Right lobe of liver (tissue), 6 donors: Measurements from ENCODE around the gene PDCD10. TPM values are rescaled to one million over a fixed set of nuclear protein-coding genes. Genes with fewer than 3 reads are reported as not detected.

Source experiments
- ATAC-seq, 4 donors: fragments of 200-7000 bp; cut with Tn5 transposase; one replicate each; pipeline ENCODE4 v1.9.1; 2020; ENCODE audit warnings: mild to moderate bottlenecking in 4 of 4, moderate library complexity in 4 of 4
- DNase-seq, 3 donors: peaks; one replicate each; pipeline ENCODE4 v3.0.0-alpha.2; 2020
- H3K27ac ChIP-seq, 3 donors: fragments of 200-600 bp; one replicate each; pipeline ENCODE4 v1.8.0; 2022
- H3K27me3 ChIP-seq, 2 donors: fragments of 200-600 bp; one replicate each; pipeline ENCODE4 v1.8.0; 2022
- H3K36me3 ChIP-seq, 4 donors: fragments of 200-600 bp; sonication (generic) in 1 of 4; one replicate each; pipeline versions ENCODE4 v1.5.1 to v1.8.0; 2017 to 2022; ENCODE audit warnings: control low read depth in 1 of 4
- H3K4me1 ChIP-seq, 4 donors: fragments of 200-600 bp; sonication (generic) in 1 of 4; one replicate each; pipeline versions ENCODE4 v1.5.1 to v1.8.0; 2017 to 2022; ENCODE audit warnings: control low read depth in 1 of 4
- H3K4me3 ChIP-seq, 3 donors: fragments of 200-600 bp; one replicate each; pipeline ENCODE4 v1.8.0; 2022
- H3K9me3 ChIP-seq, 4 donors: fragments of 200-600 bp; sonication (generic) in 1 of 4; one replicate each; pipeline versions ENCODE4 v1.5.1 to v1.8.0; 2017 to 2022; ENCODE audit warnings: control low read depth in 1 of 4
- POLR2A ChIP-seq: fragments of 450-650 bp; IDR thresholded peaks from one replicate; pipeline ENCODE4 v1.6.1; 2017; ENCODE audit warnings: antibody characterized with exemption, mild to moderate bottlenecking
- WGBS: methylation state at CpG from one replicate; pipeline ENCODE4 v1.1.6; 2018; ENCODE audit warnings: low coverage, low lambda C conversion rate; ENCODE audit not compliant: insufficient coverage; ENCODE audit errors: missing lambda C conversion rate; 5-methylcytosine and 5-hydroxymethylcytosine counted together
- intact Hi-C, 2 donors: fragments of 100-400 bp; cut with DNase I; formaldehyde crosslinking; loops; one replicate each; pipeline versions ENCODE4 v1.11.2 to v1.14.1; 2022
- total RNA-seq, 6 experiments: library from RNA; depleted of rRNA in 2 of 6; stranded (reverse); fragments of >200 nt in 2 of 6; fragmentation: NEBNext Ultra II Directional in 3 of 6; extraction: Animal tissue kit (Norgen Biotek cat#: 25700) in 3 of 6; gene quantifications; one replicate each; pipeline versions ENCODE4 v1.1.0 to v1.2.4, GENCODE V29; 2016 to 2023
- TF ChIP-seq, protein P1 (sequence below), 4 donors: fragments of 200-600 bp in 3 of 4; fragments of 450-650 bp in 1 of 4; IDR thresholded peaks; one replicate each; pipeline versions ENCODE4 v1.5.1 to v1.8.0; 2016 to 2022; ENCODE audit warnings: antibody characterized with exemption in 4 of 4, mild to moderate bottlenecking in 2 of 4
- donor health status: DM: no; HTN: yes; CAD: no.
- donor health status: DM: no; HTN: no; CAD: no.
- donor health status: DM: no; HTN: no; CAD: no.
- donor health status: DM: no; HTN: yes; CAD: no.
- donor health status: DM: no; HTN: yes; CAD: no.

Gene PDCD10
- total RNA-seq, 6 experiments from 2014 or later: 12.9 to 39.1 (median 22.2) TPM

GRCh38 chr3:167761302-167761701, 26.6 kb upstream of the PDCD10 start:
- Histone ChIP-seq H3K27ac (no peak overlapping the region), H3K27me3 (no peaks in the 10 kb centered on the region), H3K4me3 (no peak overlapping the region), H3K4me1 (no peaks in the 10 kb centered on the region), H3K9me3 (no peaks in the 10 kb centered on the region), H3K36me3 (no peaks in the 10 kb centered on the region)
- WGBS: 73% methylated on average over 1 of the region's 1 CpG
- no peak for ATAC-seq
- intact Hi-C loops: no loop called here
- DNase-seq: no peak
- no peak for TF ChIP-seq POLR2A
- TF ChIP-seq, protein P1, sequence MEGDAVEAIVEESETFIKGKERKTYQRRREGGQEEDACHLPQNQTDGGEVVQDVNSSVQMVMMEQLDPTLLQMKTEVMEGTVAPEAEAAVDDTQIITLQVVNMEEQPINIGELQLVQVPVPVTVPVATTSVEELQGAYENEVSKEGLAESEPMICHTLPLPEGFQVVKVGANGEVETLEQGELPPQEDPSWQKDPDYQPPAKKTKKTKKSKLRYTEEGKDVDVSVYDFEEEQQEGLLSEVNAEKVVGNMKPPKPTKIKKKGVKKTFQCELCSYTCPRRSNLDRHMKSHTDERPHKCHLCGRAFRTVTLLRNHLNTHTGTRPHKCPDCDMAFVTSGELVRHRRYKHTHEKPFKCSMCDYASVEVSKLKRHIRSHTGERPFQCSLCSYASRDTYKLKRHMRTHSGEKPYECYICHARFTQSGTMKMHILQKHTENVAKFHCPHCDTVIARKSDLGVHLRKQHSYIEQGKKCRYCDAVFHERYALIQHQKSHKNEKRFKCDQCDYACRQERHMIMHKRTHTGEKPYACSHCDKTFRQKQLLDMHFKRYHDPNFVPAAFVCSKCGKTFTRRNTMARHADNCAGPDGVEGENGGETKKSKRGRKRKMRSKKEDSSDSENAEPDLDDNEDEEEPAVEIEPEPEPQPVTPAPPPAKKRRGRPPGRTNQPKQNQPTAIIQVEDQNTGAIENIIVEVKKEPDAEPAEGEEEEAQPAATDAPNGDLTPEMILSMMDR (IDR thresholded peaks at IDR 0.05): no peak

GRCh38 chr3:167754049-167754448, 19.4 kb upstream of the PDCD10 start:
- DNase-seq (no peak), ATAC-seq (no peak)
- no peaks in the 10 kb centered on the region for H3K36me3 ChIP-seq
- no peak overlapping the region for H3K4me3 ChIP-seq
- TF ChIP-seq POLR2A: no peak
- TF ChIP-seq, protein P1 (IDR thresholded peaks at IDR 0.05): no peak
- intact Hi-C loops: no loop called here
- H3K27me3 ChIP-seq: no peaks in the 10 kb centered on the region
- no peaks in the 10 kb centered on the region for H3K4me1 ChIP-seq
- no peak overlapping the region for H3K27ac ChIP-seq
- H3K9me3 ChIP-seq: no peaks in the 10 kb centered on the region

DNA sequence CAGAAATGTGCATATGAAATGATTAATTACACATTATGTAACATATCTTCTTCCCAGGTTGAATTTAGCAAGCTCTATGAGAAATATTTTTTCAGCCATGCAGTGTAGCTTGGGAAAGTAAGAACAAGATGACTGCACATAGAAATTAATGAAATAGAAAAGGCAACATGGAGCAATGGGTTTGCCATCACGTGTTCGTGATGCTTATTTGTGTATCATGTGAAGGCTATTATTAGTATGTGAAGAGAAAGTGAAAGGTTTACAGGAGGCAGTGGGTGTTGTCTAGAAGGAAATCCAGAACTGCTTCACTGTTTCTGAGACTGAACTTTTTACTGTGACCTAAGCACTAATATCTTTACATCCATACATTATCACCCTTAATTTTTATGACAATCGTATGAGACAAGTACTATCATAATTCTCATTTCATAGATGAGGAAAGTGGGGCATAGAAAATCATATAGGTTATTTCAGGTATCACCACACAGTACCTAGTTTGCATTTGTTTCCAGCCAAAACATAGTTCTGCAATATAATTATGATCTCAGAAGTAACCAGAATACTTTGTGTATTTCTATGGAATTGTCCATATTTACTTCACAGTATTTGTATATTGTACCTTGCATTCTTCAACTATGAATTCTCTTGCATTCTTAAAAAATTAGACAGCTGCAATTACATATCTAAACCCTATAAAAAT, 15.7 kb upstream of the PDCD10 start:
- Histone ChIP-seq H3K36me3 (no peaks in the 10 kb centered on the region), H3K9me3 (no peaks in the 10 kb centered on the region), H3K27me3 (no peaks in the 10 kb centered on the region), H3K4me3 (no peak overlapping the region), H3K4me1 (no peaks in the 10 kb centered on the region), H3K27ac (no peak overlapping the region)
- ATAC-seq (peak in 3 of 4 donors; percentile 39 to 63 (median 50)), DNase-seq (no peak)
- no peak for TF ChIP-seq POLR2A
- TF ChIP-seq, protein P1 (IDR thresholded peaks at IDR 0.05): no peak
- intact Hi-C loops: no loop called here
- WGBS: 35% methylated on average over 3 of the region's 3 CpGs

DNA sequence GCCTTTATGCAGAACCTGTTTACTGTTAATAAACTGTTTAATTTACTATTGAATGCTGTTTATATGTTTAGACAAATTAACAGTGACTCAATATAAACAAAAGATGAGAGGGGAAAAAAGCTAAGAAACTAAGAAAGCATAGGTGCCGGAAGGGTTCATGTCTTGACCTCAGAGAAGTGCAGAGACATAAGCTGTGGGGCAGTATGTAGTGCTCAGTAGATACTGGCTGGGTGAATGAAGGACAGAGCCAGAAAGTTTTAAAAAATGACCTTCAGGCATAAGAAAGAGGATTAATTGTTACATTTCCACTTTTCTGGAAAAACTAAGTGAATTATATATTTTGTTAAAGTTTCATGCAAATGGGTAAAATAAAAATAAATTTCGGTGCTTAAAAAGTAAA, 15.0 kb upstream of the PDCD10 start:
- Histone ChIP-seq H3K4me3 (no peak overlapping the region), H3K36me3 (no peaks in the 10 kb centered on the region), H3K9me3 (no peaks in the 10 kb centered on the region), H3K27ac (no peak overlapping the region), H3K4me1 (no peaks in the 10 kb centered on the region), H3K27me3 (no peaks in the 10 kb centered on the region)
- ATAC-seq: no peak
- intact Hi-C loops: no loop called here
- no peak for DNase-seq
- no peak for TF ChIP-seq POLR2A
- TF ChIP-seq, protein P1 (IDR thresholded peaks at IDR 0.05): no peak
- 92% methylated on average over 2 of the region's 2 CpGs for WGBS

DNA sequence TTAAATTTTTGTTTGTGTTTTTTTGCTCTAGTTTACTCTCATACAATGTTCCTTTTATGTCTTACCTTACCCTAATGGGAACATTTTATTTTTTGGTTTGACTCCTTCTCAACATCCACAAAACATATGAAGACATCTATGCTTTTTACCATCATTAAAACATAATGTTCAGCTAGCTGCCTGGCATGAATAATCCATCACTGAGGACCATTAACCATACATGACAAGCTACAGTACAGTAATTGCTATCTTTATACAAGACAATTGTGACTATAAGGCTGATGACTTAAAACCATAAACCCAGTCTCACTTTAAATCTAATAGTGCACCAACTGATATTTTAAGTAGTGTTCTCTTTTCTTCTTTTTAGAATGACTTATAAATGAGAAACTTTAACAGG, 14.5 kb upstream of the PDCD10 start:
- intact Hi-C loops: no loop called here
- H3K4me1 ChIP-seq: no peaks in the 10 kb centered on the region
- H3K27me3 ChIP-seq: no peaks in the 10 kb centered on the region
- H3K4me3 ChIP-seq: no peak overlapping the region
- no peaks in the 10 kb centered on the region for H3K9me3 ChIP-seq
- ATAC-seq (no peak), DNase-seq (no peak)
- no peak for TF ChIP-seq POLR2A
- TF ChIP-seq, protein P1 (IDR thresholded peaks at IDR 0.05): no peak
- H3K36me3 ChIP-seq: no peaks in the 10 kb centered on the region
- no peak overlapping the region for H3K27ac ChIP-seq
